ES-I3 (cell line): ENCODE results near the gene MRPL22.
"Not testable (repeated sequence)": the region's sequence is repeated elsewhere in the genome, so short reads cannot be mapped to it uniquely, and the experiment has no call there.

Experiments used
- H3K36me3 ChIP-seq: 2 replicates; pipeline ENCODE4 v1.6.1; 2013; ENCODE audit warnings: mild to moderate bottlenecking, low read length, control low read depth, moderate library complexity; ENCODE audit not compliant: insufficient read depth
- H3K4me1 ChIP-seq: 2 replicates; pipeline ENCODE4 v1.6.1; 2013; ENCODE audit warnings: mild to moderate bottlenecking, control low read depth, low read length; ENCODE audit not compliant: insufficient read depth
- H3K9ac ChIP-seq: 2 replicates; pipeline ENCODE4 v1.6.1; 2013; ENCODE audit warnings: low read depth, mild to moderate bottlenecking, low read length, moderate library complexity
- H3K9me3 ChIP-seq: 2 replicates; pipeline ENCODE4 v1.6.1; 2013; ENCODE audit warnings: mild to moderate bottlenecking, low read length, moderate library complexity; ENCODE audit not compliant: control insufficient read depth, insufficient read depth

The MRPL22 gene

GRCh38 chr5:154962494-154962893 lies 21.6 kb downstream of the MRPL22 start:
- Histone ChIP-seq H3K36me3 (peaks cover 3% of the 10 kb centered on the region; the same call in 1 of the 2 replicates), H3K9me3 (no peaks in the 10 kb centered on the region), H3K4me1 (no peaks in the 10 kb centered on the region), H3K9ac (no peak overlapping the region)

GRCh38 chr5:154966081-154966841 lies 25.4 kb downstream of the MRPL22 start:
- Histone ChIP-seq H3K36me3 (no peaks in the 10 kb centered on the region; the same call in 1 of the 2 replicates), H3K9me3 (no peaks in the 10 kb centered on the region), H3K9ac (no peak overlapping the region), H3K4me1 (no peaks in the 10 kb centered on the region)

- Histone ChIP-seq H3K36me3 (no peaks in the 10 kb centered on the region; the same call in 1 of the 2 replicates), H3K9ac (no peak overlapping the region), H3K4me1 (no peaks in the 10 kb centered on the region), H3K9me3 (no peaks in the 10 kb centered on the region)
Observed at GRCh38 chr5:154966874-154967273, 26.0 kb downstream of the MRPL22 start.

GRCh38 chr5:154967421-154968024 lies 26.6 kb downstream of the MRPL22 start:
- H3K4me1 ChIP-seq = no peaks in the 10 kb centered on the region
- no peak overlapping the region for H3K9ac ChIP-seq
- H3K36me3 ChIP-seq = no peaks in the 10 kb centered on the region; the same call in 1 of the 2 replicates
- H3K9me3 ChIP-seq = no peaks in the 10 kb centered on the region

DNA sequence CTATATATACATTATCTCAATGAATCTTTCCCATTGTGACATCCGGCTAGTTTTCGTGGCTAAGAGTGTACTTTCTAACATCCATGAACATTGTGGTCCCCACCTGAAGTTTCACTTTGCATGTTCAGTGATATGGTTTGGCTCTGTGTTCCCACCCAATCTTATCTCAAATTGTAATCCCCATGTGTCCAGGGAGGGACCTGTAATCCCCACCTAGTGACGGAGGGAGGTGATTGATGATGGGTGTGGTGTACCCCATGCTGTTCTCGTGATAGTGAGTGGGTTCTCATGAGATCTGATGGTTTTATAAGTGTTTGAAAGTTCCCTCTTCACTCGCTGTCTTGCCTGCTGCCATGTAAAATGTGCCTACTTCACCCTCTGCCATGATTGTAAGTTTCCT lies 28.1 kb downstream of the MRPL22 start:
- no peaks in the 10 kb centered on the region for H3K9me3 ChIP-seq
- H3K9ac ChIP-seq = no peak overlapping the region
- no peaks in the 10 kb centered on the region; the same call in 1 of the 2 replicates for H3K36me3 ChIP-seq
- no peaks in the 10 kb centered on the region for H3K4me1 ChIP-seq

DNA sequence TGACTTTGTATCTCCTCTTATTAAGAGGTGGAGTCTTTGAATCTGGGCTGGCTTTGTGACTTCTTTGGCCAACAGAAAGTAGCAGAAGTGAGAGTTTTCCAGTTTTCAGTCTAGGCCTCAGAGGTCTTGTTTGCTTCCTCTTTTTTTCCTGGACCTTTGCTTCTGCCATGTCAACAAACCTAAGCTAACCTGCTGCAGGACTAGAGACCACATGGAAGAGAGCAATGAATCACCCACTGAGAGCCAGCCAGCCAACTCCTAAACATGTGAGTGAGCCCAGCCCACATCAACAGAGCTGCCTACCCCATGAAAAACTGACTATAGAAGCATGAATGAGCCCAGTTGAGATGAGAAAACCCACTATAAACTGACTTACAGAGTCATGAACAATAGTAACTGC lies 29.9 kb downstream of the MRPL22 start:
- Histone ChIP-seq H3K4me1 (no peaks in the 10 kb centered on the region), H3K9me3 (no peaks in the 10 kb centered on the region)

GRCh38 chr5:154971501-154971900 lies 30.6 kb downstream of the MRPL22 start:
- H3K4me1 ChIP-seq = no peaks in the 10 kb centered on the region
- H3K9ac ChIP-seq = no peak overlapping the region
- no peaks in the 10 kb centered on the region; the same call in 1 of the 2 replicates for H3K36me3 ChIP-seq
- no peaks in the 10 kb centered on the region for H3K9me3 ChIP-seq

More for the DNA sequence above, 29.9 kb downstream of the MRPL22 start:
- H3K36me3 ChIP-seq = no peaks in the 10 kb centered on the region; the same call in 1 of the 2 replicates
- no peak overlapping the region for H3K9ac ChIP-seq

GRCh38 chr5:154972476-154973080 lies 31.7 kb downstream of the MRPL22 start:
- no peaks in the 10 kb centered on the region; the same call in 1 of the 2 replicates for H3K36me3 ChIP-seq
- no peaks in the 10 kb centered on the region for H3K4me1 ChIP-seq
- no peak overlapping the region for H3K9ac ChIP-seq
- no peaks in the 10 kb centered on the region for H3K9me3 ChIP-seq

DNA sequence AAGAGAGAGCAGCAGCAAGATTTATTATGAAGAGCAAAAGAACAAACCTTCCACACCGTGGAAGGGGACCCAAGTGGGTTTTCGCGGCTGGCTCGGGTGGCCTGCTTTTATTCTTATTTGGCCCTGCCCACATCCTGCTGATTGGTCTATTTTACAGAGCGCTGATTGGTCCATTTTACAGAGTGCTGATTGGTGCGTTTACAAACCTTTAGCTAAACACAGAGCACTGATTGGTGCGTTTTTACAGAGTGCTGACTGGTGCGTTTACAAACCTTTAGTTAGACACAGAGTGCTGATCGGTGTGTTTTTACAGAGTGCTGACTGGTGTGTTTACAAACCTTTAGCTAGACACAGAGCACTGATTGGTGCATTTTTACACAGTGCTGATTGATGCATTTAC lies 35.2 kb downstream of the MRPL22 start:
- not testable (repeated sequence) for H3K9ac ChIP-seq, H3K36me3 ChIP-seq, H3K4me1 ChIP-seq, H3K9me3 ChIP-seq

- H3K36me3 ChIP-seq = no peaks in the 10 kb centered on the region; the same call in 1 of the 2 replicates
Observed at GRCh38 chr5:154977409-154977808, 36.5 kb downstream of the MRPL22 start.

GRCh38 chr5:154978294-154978693 lies 37.4 kb downstream of the MRPL22 start:
- not testable (repeated sequence) for H3K36me3 ChIP-seq, H3K9ac ChIP-seq, H3K9me3 ChIP-seq, H3K4me1 ChIP-seq

More at GRCh38 chr5:154977409-154977808, 36.5 kb downstream of the MRPL22 start:
- no peak overlapping the region for H3K9ac ChIP-seq
- H3K9me3 ChIP-seq = no peaks in the 10 kb centered on the region
- H3K4me1 ChIP-seq = no peaks in the 10 kb centered on the region

GRCh38 chr5:154984946-154985516 lies 44.2 kb downstream of the MRPL22 start:
- no peaks in the 10 kb centered on the region; the same call in 1 of the 2 replicates for H3K36me3 ChIP-seq
- H3K9ac ChIP-seq = no peak overlapping the region
- no peaks in the 10 kb centered on the region for H3K9me3 ChIP-seq
- H3K4me1 ChIP-seq = no peaks in the 10 kb centered on the region

DNA sequence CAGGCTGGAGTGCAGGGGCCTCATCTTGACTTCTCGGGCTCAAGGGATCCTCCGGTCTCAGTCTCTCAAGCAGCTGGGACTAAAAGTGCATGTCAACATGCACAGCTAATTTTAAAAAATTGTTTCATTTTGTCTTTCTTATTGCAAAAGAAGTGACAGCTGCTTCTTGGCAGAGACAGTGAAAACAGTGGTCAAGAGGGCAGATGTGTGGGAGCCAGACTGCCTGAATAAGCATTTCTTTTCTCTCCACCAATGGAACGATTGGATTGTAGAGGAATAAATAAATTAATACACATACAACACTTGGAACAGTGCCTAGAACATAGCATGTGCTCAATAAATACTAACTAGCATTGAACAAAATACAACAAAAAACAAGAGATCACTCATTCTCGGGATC lies 45.3 kb downstream of the MRPL22 start:
- H3K36me3 ChIP-seq = no peaks in the 10 kb centered on the region
- no peaks in the 10 kb centered on the region for H3K9me3 ChIP-seq

GRCh38 chr5:154989626-154990025 lies 48.8 kb downstream of the MRPL22 start:
- no peaks in the 10 kb centered on the region for H3K4me1 ChIP-seq
- no peak overlapping the region for H3K9ac ChIP-seq
- H3K9me3 ChIP-seq = no peaks in the 10 kb centered on the region
- H3K36me3 ChIP-seq = no peaks in the 10 kb centered on the region

More for the DNA sequence above, 45.3 kb downstream of the MRPL22 start:
- Histone ChIP-seq H3K9ac (no peak overlapping the region), H3K4me1 (no peaks in the 10 kb centered on the region)
